A172 (cell line): ENCODE data around the gene SPOUT1. TPM values are rescaled to one million over a fixed set of nuclear protein-coding genes. Genes with fewer than 3 reads are reported as not detected.
"Not testable (repeated sequence)": the region's sequence is repeated elsewhere in the genome, so short reads cannot be mapped to it uniquely, and the experiment has no call there.

Source experiments
- DNase-seq: peaks from one replicate; pipeline ENCODE4 v3.0.0-alpha.2; 2015; ENCODE audit warnings: low spot score
- total RNA-seq: library from RNA; depleted of rRNA; stranded (reverse); fragments of >200 nt; shearing (Covaris generic); gene quantifications from 2 replicates; pipeline ENCODE4 v1.2.3, GENCODE V29; 2014

The SPOUT1 gene
- total RNA-seq, 1 experiment from 2014 or later, result 36.4 TPM

DNA sequence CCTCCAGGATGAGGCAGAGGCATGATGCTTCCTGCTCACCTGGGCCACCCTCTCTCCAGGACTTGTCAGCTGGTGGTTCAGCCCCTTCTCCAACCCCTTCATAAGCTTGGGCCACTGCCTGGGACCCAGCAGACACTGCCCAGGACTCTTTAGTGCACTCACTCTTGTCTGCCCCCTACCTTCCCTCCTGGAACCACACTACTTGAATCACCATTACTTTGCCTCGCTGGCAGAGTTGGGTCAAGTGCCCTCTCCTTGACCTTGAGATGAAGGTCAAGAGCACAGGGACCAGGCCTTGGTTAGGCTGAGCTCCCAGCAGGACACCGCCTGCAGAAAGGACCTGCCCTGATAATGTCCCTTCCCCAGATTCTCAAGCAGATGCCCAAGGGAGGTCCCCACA lies 19.8 kb downstream of the SPOUT1 start:
- DNase-seq, result no peak

DNA sequence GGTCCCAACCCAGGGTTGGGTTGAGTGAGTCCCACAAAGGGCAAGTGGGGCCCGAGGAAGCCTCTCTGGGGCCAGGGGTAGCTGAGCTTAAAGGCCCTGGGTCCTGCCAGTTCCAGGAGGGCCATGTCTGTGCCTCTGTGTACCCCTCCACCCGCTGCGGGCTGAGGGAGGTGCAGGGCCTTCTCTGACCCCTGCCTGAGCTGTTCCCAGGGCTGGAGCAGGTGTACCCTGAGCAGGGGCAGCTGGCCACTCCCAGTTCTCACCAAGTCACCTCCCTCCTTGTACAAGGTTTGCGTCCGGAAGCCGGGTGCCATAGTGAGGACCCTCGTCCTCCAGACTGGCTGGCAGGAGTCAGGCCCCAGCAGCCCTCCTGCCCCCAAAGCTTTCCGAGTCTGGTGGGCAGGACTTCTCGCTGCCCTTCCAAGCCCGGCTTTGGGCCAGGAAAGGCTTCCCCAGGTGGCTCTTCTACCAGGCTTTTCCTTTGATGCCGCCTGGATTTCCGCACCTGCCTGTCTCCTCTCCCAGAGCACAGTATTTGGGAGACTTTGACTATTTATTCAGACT lies 20.5 kb downstream of the SPOUT1 start:
- no peak for DNase-seq

DNA sequence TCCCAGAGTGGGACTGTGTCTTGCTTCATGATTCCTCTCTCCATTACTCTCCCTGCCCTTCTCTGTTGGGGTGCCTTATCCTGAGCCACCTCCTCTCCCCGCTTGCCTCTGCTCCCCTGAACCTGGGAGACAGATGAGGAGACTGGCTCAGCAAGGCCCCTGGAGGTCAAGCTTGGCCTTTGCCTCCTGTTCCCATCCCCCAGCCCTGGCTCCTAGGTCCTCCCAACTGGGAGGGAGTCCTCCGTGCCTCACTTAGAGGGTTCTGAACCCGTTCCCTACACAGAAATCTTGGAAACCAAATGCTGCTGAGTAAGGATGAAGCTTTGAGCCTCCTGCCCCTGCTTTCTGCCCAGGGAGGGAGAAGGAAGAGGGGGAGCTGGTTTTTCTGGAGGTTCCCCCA lies 21.1 kb downstream of the SPOUT1 start:
- DNase-seq, result no peak

DNA sequence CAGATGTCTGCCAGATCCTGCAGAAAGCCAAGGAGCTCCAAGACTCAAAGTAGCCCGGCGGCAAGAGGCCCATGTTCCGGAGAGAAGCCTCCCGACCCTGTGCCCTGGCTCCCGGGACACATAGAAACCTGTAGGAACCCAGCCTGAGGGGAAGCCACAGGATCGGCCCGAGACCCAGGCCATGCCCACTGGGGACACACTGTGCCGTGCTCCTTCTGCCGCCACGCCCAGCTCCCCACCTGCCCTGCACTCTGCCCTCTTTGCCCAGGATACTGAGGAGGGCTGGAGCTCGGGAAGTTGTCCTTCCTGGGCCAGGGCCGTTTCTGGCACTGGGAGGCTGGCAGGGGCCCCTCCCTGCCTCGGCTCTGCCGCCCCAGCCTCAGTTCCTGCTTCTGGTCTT lies 21.8 kb downstream of the SPOUT1 start:
- DNase-seq, result no peak

DNA sequence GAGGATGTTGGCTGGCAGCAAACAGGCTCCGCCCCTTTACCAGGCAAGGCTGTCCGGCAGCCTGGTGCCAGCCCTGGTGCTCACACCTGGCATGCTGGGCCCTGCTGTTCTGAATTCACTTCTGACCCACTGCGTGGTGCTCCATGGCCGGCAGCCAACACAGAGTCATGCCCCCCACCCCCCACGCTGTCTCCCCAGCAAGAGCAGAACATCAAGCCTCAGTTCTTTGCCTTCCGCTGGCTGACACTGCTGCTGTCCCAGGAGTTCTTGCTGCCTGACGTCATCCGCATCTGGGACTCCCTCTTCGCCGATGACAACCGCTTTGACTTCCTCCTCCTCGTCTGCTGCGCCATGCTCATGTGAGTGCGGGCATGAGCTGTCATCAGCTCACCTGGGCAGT lies 23.9 kb downstream of the SPOUT1 start:
- DNase-seq, result no peak

DNA sequence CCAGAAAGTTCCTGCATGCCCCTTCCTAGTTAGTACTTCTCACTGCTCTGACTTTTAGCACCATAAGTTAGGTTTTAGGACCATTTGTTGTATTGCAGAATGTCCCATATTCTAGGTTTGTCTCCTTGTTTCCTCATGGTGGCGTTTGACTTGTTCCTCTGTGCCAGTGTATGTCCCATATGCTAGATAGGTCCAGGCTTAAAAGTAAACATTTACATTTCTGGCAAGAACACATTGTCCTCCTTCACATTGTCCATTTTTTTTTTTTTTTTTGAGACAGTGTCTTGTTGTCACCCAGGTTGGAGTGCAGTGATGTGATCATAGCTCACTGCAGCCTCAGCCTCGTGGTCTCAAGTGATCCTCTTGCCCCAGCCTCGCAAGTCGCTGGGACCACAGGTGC lies 27.1 kb downstream of the SPOUT1 start:
- DNase-seq, result no peak

DNA sequence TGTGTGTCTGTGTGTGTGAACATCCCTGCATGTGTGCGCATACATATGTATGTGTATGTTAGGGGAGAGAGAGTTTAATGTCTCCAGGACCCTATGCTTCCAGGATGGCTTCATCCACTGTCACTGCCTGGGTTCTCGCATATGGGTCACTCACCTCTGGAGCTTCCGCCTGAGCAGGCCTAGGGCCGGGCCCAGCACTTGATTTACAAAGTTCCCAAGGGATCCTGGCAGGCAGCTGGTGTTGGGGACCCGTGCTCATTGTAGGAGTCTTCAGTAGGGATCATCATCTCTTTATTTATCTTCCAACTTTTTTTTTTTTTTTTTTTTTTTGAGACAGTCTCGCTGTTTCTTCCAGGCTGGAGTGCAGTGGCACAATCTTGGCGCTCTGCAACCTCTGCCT lies 29.5 kb downstream of the SPOUT1 start:
- DNase-seq, result no peak

DNA sequence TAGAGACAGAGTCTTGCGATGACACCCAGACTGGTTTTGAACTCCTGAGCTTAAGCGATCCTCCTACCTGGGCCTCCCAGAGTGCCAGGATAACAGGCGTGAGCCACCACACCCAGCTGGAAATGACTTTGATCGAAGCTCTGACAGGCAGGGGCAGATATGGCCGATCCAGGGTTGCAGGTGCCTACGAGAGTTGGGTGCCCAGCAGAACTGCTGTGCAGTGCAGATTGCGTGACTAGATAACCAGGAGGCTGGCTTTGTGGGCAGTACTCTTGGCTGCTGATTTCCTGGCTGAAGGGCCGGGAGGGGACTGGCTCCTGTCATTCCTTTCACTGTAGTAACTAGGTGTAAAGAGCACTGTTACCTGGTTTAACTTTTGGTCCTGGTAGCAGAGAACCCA lies 30.7 kb downstream of the SPOUT1 start:
- no peak for DNase-seq

DNA sequence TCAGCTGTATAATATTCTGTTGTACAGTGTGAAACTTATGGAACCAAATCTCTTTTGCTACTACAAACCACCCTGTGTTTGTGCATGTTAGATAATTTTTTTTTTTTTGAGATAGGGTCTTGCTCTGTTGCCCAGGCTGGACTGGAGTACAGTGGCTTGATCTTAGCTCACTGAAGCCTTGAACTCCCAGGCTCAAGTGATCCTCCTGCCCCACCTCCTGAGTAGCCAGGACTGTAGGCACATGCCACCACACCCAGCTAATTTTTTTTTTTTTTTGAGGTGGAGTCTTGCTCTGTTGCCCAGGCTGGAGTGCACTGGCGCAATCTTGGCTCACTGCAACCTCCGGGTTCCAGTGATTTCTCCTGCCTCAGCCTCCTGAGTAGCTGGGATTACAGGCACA lies 34.6 kb downstream of the SPOUT1 start:
- not testable (repeated sequence) for DNase-seq

DNA sequence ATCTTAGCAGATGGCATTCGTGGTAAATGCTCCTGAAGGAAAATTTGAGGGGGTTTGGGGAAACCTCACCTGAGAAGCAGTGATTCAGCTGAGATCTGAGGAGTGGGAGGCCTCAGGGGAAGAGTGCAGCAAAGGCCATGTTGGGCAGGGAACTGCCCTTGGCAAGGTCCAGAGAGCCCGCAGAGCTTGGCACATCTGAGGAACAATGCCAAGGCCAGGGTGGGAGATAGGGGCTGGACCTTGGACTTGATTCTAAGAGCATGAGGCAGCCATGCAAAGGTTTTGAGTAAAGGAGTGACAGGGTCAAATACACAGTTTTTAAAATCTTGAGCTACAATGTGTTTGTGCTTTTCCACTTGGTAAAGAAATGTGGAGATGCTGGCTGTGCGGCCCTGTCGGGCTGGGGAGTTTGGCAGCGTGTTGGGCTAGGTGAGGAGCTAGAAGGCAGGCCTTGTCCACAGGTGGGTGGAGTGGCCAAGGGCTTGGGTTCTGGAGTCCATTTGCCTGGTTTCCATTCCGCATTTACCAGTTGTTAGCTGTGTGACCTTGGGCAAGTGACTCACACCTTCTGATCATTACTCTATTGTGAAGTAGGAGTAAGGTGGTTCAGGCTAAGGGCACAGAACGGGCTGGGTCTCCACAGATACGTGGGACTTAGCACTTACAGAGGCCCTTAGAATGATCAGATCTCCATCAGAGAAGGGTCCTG lies 36.5 kb downstream of the SPOUT1 start:
- no peak for DNase-seq

DNA sequence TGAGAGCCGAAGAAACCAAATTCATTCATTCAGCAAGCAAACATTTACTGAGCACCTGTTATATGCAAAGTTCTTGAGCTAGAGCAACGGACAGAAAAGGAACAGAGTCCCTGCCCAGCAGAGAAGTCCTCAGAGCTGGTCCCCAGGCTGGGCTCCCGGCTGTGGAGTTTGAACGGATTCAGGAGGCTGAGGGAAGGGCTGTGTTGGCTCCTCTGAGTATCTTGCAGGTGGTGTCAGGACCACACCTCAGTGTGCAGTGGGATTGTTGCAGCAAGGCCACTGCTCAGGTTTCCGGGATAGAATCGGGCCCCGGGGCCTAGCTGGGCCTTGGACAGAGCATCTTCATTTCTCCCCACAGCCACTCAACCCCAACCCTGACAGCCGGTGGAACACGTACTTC lies 37.5 kb downstream of the SPOUT1 start:
- DNase-seq, result no peak

DNA sequence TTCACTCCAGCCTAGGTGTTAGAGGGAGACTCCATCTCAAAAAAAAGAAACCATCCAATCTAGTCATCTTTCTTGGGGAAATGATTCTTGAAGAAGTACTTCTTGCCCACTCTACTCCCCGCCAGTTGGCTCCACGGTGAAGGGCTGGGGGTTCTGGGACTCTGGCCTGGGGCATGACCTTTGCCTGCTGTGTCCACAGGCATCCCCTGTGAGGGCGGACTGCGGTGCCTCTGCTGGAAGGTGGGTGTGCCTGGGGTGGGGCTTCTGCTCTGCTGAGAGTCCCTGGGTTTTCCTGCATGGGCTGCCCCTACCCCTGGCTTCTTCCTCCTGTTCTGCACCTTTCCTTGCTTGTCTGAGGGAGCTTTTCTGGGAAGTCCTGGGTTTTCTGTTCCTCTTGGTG lies 39.1 kb downstream of the SPOUT1 start:
- no peak for DNase-seq

DNA sequence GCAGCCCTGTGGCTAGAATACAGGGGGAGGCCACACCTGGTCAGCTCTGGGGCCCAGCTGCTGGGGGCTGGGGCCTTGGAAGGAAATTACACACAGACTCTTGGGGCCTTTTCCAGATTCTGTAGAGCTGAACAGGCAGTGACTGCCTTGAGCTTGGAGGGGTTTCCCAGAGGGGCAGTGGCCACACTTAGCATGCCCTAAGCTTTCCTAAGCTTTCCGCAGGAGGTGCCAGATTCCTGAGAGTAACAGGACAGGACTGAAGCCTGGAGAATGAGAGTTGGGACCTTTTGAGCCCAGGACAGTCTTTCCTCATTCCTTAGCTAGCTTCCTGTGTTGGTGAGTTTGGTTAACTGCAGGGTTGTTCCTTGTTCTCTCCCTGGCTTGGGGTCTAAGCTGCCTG lies 41.1 kb downstream of the SPOUT1 start:
- no peak for DNase-seq

DNA sequence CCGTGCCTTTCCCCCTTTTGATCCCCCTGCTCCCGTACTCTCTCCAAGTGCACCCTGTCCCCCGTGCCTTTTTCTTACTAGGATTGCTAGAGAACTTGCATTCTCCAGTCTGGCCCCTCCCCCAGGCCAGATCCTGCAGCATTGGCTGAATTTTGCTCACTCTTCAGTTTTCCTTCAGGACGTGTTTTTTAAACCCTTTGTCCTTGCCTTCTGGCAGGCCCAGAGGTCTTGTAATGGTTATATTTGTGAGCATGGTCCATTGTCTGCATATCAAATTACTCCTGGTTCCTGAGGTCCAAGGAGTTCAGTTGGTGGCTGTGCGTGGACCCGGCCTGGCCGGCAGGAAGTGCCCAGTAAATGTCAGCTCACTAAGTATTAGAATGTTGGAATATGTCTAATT lies 41.9 kb downstream of the SPOUT1 start:
- no peak for DNase-seq

DNA sequence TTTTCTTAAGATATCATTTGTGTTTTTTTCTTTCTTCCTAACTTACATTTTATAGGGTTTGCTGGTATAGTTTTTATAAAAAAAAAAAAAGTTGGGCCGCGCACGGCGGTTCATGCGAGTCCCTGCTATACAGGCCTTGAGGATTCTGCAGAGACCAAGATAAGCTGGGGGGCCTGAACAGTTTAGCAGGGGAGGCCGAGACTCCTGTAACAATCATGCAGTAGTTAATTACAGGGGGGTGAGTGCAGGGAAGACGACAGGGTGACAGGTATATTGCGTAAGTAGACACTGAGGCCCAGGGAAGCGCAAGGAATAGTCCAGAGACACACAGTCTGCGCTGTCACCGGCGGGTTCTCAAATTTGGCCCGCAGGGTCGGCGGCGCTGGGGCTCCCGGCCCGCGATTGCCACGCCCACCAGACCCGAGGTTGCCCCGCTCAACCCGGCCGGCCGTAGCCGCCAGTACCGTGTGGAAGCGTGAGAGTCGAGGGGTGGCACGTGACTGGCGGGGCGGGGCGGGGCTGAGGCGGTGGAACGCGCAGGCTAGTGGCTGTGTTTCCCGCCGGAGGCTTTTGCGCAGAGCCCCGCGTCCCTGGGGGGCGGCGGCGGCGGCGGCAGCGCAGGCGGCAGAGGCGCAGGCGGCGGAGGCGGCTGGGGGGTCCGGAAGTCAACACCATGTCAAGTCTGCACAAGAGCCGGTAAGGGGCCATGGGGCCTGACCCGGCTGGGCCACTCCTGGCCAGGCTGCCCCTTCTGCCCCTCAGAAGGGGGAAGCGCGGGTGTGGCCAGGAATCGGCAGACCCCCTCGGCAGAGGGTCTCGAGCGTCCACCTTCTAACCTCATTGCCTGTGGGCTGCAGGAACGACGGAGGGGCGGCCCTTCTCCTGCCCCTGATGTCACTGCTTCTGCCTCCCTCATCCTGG lies 42.7 kb downstream of the SPOUT1 start, which contains the start of gene TBC1D13:
TSS of gene TBC1D13 (plus strand) at position 573 of the 921 bp plus-strand sequence. CDS start at position 674, 101 bp downstream.
- DNase-seq, result peak; percentile 76

DNA sequence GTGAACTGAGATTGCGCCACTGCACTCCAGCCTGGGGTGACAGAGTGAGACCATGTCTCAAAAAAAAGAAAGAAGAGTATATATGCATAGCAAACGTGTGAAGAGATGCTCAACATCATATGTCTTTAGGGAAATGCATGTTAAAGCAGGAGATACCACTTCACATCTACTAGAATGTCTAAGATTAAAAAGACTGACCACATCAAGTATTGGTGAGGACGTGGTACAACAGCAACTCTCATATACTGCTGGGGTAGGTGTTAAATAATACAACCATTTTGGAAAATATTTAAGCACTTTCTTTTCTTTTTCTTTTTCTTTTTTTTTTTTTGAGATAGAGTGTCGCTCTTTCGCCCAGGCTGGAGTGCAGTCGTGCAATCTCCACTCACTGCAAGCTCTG lies 44.2 kb downstream of the SPOUT1 start:
- DNase-seq, result no peak

DNA sequence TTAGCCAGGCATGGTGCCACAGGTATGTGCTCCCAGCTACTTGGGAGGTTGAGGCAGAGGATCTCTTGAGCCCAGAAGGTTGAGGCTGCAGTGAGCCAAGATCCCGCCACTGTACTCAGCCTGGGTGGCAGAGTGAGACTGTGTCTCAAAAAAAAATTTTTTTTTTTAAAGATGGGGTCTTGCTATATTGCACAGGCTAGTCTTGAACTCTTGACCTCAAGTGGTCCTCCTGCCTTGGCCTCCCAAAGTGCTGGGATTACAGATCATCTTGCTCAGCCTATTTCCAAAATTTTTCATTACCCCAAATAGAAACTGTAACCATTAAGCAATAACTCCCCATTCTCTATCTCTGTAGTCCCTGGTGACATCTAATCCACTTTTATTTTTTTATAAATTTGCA lies 46.9 kb downstream of the SPOUT1 start:
- DNase-seq, result no peak

DNA sequence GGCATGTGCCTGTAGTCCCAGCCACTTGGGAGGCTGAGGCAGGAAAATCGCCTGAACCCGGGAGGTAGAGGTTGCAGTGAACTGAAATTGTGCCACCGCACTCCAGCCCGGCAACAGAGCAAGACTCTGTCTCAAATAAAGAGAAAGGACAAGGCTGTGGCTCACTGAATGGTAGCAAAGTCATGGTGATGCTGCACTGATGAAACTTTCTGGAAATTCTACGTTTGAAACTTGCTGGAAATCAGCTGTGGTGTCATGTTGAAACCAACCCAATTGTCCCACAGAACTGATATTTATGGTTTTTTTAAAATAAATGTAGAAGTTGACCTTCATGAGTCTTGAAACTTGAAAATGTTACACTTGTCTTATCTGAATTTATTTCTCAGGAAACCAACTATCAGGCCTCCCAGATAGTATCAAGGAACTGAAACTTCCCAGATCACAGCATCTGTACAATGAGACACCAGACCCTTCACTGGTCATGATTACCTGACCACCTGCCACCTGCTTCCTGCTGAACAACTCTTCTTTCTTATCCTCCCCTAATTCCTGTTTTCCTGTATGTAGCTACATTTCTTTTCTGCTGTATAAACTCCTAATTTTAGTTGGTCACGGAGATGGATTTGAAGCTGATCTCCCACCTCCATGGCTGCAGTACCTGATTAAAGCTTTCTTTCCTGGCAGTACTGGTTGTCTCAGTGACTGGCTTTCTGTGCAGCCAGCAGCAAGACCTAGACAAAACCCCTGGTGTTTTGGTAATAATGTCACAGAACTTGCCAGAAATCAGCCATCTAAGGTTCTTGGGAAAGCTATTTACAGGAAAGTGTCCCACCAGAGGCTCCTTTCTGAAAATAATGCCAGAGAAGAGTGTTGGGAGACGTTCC lies 48.2 kb downstream of the SPOUT1 start:
- DNase-seq, result no peak

DNA sequence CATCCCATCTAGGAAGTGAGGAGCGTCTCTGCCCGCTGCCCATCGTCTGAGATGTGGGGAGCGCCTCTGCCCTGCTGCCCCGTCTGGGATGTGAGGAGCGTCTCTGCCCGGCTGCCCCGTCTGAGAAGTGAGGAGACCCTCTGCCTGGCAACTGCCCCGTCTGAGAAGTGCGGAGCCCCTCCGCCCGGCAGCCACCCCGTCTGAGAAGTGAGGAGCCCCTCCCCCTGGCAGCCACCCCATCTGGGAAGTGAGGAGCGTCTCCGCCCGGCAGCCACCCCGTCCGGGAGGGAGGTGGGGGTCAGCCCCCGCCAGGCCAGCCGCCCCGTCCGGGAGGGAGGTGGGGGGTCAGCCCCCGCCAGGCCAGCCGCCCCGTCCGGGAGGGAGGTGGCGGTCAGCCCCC lies 49.5 kb downstream of the SPOUT1 start:
- DNase-seq, result not testable (repeated sequence)

DNA sequence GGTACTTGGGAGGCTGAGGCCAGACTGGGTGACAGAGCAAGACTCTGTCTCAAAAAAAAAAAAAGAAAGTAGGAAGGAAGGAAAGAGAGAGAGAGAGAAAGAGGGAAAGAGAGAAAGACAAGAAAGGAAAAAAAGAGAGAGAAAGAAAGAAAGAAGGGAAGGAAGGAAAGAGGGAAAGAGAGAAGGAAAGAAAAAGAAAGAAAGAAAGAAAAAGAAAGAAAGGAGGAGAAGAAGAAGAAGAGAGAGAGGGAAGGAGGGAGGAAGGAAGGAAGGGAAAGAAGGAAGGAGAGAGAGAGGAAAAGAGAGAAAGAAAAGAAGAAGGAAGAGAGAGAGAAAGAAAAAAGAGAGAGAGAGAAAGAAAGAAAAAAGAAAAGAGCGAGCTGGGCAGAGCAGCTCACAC lies 54.8 kb downstream of the SPOUT1 start:
- no peak for DNase-seq

DNA sequence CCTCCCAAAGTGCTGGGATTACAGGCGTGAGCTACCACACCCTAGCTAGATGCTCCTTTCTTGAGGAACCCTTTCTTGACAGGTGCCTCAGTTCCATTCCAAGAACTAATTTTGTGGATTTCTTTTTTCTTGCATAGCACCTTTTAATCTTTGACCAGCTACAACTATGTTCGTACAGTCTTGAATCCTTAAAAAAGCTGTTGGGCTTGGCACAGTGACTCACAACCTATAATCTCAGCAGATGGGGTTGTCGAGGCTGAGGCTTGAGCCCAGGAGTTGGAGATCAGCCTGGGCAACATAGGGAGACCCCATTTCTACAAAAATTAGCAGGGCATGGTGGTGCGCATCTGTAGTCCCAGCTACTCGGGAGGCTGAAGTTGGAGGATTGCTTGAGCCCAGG lies 56.5 kb downstream of the SPOUT1 start:
- DNase-seq, result no peak
